HS-5 (cell line): Measurements from ENCODE around the gene IL1RAPL1.
A peak's percentile ranks its signal among the peaks of the same experiment; 100 is the strongest.

Experiments used
- DNase-seq: peaks from one replicate; pipeline ENCODE4 v3.0.0-alpha.2; 2012; ENCODE audit warnings: low read depth

IL1RAPL1 gene

GRCh38 chrX:29531336-29531735, 944.1 kb downstream of the IL1RAPL1 start:
- no peak for DNase-seq

DNA sequence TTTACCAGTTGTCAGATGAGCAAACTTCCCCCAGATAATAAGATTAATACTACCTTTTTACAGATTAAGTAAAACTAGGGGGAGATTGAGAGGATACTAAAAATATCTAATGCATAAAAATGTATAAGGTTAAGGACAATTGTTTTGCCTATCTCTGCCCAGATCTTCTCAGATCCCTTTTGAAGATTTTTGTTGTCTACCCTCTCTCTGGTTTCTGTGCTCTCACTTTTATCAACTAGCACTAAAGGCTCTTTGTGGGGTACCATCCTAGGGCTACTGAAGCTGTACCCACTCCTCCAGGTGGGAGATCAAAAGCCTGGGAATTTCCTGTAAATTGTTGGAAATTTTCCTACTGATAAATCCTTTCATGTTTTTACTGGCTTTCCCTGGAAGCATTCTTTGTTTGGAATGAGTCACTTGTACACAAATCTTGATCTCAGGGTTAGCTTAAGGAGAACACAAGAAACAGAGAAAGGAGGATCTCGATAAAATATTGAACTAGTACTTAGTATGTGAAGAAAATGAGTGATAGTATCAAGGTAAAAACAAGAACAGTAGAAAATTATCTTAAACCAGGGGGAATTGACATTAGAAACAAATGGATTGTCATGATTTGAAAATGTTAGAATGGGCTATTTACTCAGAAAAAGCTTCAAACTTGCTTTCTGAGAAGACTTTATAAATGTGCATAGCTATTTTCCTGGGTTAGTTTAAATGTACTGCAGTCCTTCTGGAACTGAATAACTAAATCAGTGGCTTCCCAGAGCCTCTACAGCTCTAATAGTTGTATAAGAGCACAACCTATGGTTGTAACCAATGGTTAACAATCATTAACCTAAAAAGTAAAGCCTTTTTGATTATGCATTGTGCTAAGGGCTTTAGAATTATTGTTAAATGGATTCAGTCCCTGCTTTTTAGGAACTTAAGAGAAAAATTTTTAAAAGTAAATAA, 948.2 kb downstream of the IL1RAPL1 start:
- DNase-seq: no peak

GRCh38 chrX:29541038-29541437, 953.8 kb downstream of the IL1RAPL1 start:
- DNase-seq: no peak

DNA sequence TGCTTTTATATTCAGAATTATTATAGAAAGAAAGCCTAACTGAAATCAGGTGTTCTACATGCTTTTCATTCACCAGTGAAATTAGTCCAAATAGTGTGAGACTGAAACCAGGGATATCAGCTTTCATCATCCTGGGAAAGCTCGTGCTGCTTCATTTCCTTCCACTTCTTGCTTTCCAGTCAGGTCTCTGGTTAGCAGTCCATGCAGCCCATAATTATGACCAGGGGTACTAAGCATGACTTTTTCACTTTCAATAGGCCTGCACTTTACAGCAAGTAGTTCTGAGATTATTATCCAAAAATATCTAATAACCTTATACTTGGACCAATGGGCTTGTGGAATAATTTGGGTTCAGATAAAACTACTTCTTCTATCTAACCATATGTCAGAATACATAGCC, 954.9 kb downstream of the IL1RAPL1 start:
- DNase-seq: no peak

- no peak for DNase-seq
Observed at GRCh38 chrX:29545878-29546277, 958.6 kb downstream of the IL1RAPL1 start.

GRCh38 chrX:29547877-29548276, 960.6 kb downstream of the IL1RAPL1 start:
- DNase-seq: no peak

DNA sequence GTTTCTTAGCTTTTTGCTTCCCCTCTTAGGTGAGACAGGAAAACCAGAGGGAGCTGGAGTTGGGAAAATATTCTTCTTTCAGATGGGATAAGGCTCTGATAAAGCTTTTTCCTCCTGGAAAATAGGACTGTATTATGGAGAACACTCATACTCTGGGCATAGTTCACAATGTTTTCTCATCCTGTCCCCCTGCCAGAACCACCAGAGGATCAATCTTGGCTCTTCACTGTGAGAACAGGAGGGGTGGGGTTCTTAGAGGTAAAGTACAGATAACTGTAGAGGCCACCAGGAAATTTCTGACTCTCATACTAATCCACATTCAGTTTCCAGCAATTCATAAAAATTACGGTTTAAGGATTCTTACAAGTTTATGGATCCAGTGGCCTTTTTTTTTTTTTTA, 966.3 kb downstream of the IL1RAPL1 start:
- no peak for DNase-seq

DNA sequence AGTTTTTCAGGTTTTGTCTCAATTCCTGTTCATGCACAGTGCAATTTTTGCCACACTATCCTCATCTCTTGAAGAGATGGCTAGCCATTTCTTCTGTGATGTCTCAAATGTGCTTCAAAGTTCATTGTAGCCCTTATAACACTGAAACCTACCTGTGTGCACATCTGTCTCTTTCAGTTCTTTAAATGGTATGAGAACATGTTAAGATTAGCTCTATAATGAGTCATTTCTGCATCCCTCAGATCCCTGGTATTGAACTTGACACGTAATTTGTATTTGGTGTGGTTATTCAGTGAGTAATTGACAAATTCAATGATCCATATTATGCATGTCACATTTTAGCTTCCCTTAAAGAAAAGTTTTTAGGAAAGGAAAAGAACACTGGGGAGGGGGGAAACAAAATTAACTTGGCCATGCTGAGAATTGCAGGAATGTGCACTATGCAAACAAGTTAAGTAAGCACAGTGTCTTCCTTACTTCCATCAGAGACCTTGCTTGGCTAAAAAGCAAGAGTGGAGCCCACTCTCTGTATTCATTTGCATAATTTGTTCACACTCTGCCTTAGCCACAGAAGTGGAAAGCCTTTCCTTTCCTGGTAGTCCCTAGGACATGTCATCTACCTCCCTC, 968.3 kb downstream of the IL1RAPL1 start:
- DNase-seq: no peak

GRCh38 chrX:29560065-29560464, 972.8 kb downstream of the IL1RAPL1 start:
- DNase-seq: no peak

GRCh38 chrX:29561417-29561816, 974.2 kb downstream of the IL1RAPL1 start:
- DNase-seq: no peak

DNA sequence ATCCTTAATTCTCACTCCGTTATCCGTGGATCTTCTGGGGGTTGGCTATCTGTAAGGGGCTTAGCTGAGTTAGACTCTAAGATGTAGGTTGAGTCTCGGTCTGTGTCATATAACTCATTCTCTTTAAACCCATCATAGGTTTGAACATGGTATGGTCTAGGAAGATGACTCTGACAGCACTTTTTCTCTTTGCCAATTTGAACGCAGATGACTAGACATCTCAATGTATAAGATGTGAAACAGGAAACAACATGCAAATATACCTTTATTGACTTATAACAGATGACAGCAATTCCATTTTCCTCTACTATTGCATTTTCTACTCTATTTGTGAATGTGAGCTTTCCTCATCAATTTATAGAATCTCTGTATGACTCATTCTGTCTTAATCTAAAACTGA, 993.3 kb downstream of the IL1RAPL1 start:
- no peak for DNase-seq

- DNase-seq: no peak
Observed at GRCh38 chrX:29581223-29581622, 994.0 kb downstream of the IL1RAPL1 start.

DNA sequence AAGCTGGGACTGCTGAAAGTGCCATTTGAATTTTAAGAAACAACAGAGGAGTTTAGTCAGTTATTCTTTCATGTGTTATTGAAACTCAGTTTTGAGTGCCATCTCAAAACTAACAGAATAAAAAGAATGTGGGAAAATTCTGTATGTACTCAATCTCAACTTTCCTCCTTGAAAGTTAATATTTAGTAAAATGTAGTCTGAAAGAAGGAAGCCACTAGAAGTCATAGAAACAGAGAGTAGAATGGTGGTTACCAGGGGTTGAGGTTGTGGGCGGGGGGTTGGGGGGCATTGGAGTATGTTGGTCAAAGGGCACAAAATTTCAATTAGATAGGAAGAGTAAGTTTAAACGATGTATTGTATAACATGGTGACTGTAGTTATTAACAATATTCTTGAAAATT, 999.9 kb downstream of the IL1RAPL1 start:
- DNase-seq: no peak

DNA sequence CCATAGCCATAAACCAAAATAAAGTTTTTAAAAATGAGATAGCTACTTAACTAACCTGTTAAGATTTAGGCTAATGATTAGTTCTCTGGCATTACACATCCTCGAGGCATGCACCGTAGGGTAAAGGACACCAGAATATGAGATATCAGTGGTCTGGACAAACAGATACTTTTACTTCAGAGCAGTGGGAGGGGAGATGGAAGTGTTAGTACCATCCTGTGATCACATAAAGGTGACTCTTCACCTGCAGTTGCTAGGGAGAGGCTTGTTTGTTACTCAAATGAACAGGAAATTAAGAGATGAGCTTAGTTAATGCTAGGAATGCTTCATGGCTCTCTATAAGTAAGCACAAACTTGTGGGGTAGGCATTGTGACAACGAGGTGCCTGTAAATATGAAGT, 1003.7 kb downstream of the IL1RAPL1 start:
- DNase-seq: no peak

- no peak for DNase-seq
Observed at GRCh38 chrX:29604381-29604780, 1017.1 kb downstream of the IL1RAPL1 start.

DNA sequence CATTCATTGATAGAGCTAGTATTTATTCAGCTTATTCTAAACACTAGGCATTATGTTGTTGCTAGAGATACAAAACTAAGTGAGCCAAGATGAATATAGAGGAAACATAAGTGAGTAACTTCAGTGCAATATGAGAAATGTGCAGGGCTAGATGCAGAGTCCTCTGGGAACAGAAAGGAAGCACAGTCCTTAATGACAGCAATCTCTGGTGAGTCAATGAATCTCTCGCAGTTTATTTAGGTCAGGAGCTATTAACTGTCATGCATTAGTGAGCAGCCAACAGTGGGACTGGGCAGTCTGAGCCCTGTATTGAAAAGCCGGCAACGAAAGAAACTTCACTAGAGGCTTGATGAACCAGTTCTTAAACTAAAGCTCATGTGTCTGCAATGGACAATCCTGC, 1030.0 kb downstream of the IL1RAPL1 start:
- peak; percentile 18 for DNase-seq

DNA sequence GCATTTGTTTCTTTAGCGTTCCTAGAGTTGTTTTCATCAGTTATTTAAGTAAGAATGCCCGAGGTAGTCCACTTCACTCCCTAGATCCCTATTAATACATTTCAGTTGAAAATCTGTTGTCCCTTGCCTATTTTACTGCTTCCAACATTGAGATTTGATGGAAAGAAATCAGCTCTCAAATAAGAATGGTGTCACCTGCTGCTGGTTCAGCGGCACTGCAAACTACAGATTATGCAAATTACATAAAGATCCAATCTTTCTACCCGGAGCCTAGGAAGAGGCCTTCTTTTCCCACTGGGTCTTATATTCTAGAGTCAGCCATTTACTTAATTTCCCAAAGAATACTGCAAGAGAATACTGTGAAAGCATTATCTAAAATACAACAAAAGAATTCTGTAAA, 1030.5 kb downstream of the IL1RAPL1 start:
- no peak for DNase-seq

DNA sequence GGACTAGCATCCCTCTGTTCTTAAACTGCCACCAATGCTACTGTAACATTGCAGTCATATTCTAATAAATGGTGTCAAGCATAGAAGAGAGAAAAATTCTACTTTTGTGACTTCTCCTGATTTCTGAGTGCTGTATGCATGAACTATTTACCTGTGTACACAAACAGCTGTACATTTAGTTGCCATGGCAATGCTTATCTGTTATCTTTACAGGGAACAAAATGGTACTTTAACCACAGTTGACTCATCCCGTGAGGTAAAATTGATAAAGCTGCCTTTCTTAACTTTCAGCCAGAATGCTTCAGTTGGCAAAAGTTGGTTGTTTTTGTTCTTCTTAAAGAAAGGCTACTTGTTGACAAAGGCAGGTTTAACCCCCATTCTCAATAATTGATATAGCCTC, 1040.6 kb downstream of the IL1RAPL1 start:
- no peak for DNase-seq

- no peak for DNase-seq
Observed at GRCh38 chrX:29634516-29634915, 1047.3 kb downstream of the IL1RAPL1 start.

DNA sequence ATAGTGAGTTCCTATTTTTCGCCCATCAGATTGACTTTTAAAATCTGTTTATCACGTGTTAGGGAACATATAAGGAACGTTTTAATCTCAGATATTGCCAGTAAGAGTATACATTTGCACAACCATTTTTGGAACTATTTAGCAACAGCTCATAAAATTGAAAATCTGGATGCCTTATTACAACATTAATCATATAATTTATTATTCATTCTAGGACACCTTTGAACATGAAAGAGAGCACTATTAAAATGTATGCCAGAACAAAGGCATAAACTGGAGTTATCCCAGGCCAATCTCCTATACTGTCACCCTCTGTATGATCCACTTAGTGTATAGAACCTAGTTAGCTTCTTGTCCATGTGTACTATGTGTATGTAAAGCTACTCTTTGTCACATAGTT, 1049.1 kb downstream of the IL1RAPL1 start:
- no peak for DNase-seq

DNA sequence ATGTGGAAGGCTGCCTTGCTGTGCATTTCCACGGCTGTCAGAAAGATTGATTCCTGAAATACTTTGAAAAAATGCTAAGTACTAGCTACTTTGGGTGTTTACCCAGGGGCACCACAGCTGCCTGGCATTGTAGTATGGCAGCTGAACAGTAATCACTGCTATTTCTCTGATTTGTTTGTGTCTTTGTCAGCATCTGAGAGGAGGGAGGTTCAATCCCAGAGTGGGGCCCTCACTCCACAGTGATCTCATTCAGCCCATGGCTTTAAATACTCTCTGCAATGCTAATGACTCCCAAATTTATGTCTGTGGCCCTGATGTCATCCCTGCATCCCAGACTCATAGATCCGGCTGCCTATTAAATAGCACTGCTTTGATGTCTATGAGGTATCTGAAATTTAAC, 1052.9 kb downstream of the IL1RAPL1 start:
- no peak for DNase-seq

DNA sequence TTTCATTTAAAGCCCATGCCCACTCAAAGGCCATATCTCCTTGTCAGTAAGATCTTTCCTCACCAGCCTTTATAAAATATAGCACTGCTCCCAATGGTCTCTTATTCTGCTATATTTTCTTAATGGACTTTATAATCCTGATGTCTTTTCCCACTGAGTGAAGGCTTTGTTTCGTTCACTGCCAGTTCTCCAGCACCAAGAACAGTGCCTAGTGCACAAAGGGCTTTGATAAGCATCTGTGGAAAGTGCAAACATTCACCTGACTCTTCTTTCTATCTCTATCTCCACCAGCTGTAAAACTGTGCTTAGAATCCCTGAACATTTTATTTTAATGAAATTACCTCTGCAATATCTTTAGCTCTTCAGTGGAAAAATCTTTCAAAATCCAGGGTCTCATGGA, 1054.2 kb downstream of the IL1RAPL1 start:
- no peak for DNase-seq

- no peak for DNase-seq
Observed at GRCh38 chrX:29643181-29643580, 1055.9 kb downstream of the IL1RAPL1 start.

- DNase-seq: no peak
Observed at GRCh38 chrX:29648161-29648560, 1060.9 kb downstream of the IL1RAPL1 start.
